ENCODE results near the gene SHMT2.

The SHMT2 gene

DNA sequence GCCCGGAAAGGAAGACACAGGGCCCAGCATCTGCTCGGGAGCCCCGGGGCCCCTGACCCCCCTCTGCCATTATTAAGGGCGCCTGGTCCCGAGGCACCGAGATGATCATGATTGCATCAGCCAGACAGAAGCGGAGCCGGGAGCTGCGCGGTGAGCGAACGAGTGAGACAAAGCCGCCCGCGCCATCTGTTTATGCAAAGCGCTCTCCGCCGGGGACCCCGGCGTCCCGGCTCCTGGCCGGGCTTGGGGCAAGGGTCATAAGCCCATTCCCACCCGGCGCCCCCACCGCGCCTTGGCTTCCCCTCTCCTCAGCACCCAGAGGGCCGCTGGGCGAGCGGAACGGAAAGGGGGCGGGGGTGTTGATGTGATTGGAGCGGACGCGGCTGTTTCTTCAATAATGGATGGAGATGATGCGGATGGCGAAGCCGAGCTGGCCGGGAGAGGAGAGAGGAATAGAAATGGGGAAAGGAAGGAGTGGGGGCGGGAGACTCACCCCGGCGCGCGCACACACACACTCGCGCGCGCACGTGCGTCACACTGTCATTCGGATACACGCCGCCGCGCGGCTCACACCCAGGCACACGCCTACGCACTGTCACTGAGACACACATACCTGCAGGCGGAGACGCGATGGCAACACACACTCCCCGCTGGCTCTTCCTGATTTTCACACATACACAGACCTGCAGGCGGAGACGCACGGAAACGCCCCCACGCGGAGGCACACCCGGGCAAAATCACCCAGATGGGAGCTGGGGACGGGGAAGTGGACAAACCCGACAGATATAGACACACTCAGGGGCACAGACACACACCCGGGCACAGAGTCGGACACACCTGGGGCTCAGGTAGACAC, 10.8 kb downstream of the SHMT2 start:
- peak; percentile 82 for DNase-seq (ENCODE audit: low spot score)

DNA sequence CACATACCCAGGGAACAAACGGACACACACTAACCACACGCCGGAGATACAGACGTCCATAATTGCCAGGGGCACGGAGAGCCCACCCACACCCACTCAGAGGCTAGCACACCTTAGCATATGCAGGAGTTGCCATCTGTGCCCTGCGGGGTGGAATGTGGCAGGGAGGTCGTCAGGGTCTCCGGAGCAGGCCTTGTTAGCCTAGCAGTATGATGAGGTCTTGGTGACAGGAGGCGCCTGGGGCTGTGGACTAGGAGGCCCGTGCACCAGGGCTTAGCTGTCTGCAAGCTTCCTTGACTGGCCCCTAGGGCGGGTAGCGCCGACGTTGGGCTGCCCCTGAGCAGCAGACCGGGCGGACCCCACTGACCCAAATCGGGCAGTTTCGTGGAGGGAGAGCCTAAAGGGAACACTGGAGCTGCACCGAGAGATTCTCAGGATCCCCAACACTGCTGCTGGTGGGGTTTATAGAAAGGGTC, 11.5 kb downstream of the SHMT2 start:
- peak; percentile 48 for DNase-seq (ENCODE audit: low spot score)

GRCh38 chr12:57241402-57242310, 12.1 kb downstream of the SHMT2 start:
- DNase-seq (ENCODE audit: low spot score): no peak

DNA sequence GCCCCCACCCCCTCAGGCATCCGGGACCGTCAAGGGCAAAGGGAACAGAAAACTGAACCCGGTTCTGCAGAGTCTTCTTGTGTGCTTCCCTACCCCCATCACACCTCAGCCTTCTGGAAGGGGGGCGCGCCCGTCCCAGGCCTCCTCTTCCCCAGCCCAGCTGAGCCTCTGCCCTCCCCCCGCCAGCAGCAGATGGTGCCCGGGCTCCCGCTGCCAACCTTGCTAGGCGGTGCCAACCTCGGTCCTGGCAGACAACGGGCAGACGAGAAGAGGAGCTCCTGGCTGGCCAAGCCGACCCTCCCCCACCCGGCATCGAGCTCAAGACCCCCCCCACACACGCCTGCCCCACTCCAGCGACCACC, 12.8 kb downstream of the SHMT2 start:
- no peak for DNase-seq (ENCODE audit: low spot score)

- peak; percentile 60 for DNase-seq (ENCODE audit: low spot score)
Observed at GRCh38 chr12:57242691-57243454, 13.4 kb downstream of the SHMT2 start.

- DNase-seq (ENCODE audit: low spot score): peak; percentile 86
Observed at GRCh38 chr12:57243521-57244311, 14.2 kb downstream of the SHMT2 start.

GRCh38 chr12:57244312-57244696, 14.8 kb downstream of the SHMT2 start:
- DNase-seq (ENCODE audit: low spot score): no peak

DNA sequence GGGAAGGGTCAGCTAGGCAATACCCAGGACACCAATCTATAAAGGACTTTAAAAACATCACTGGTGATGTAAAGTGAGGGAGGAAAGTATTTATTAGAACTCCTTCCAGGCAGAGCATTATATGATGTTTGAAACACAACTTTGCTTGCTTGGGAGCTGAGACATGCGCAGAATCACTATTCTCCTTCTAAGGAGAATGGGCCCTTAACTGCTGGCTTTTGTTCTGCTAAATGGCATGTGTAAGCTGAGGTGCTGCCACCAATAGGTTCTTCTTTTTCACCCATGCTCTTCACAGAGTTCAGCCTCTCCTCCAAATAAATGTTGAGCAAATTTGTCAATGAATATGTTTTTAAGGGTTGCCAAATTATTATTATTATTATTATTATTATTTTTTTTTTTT, 17.5 kb downstream of the SHMT2 start:
- no peak for DNase-seq (ENCODE audit: low spot score)

DNA sequence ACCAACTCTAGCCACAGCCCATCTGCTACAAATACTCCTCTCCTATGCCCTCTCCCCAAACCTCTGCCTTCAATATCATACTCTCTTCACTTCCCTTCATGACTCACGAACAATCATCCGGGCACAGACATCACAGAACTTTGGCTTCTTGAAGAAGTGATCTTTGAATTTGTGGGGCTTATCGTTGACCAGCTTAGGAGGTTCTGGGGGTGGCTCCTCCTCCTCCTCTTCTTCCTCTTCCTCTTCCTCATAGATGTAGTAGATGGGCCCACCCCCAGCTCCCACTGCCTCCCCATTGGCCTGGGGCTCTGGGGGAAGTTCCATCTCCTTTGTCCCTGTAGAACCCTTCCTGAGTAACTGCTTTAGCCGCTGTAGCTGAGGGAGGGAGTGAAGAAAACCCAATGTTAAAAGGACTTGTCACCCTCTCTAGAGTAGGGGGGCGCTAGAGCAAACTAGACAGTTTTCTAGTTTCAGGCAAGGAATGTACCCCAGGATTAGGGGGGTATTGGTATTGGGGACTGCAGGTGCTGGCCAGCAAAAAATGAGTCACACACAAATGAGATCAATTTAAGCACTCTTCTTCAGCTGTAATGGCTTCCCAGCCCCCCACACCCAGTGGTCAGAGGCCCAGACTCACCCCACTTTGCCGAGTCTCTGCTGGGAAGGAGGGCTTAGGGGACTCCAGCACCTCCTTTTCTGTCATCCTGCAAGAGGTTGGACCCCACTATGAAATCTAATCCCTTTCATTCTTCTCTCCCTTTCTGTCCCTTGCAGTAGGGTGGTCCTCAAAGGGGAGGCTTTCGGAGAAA, 19.6 kb downstream of the SHMT2 start:
- no peak for DNase-seq (ENCODE audit: low spot score)

- DNase-seq (ENCODE audit: low spot score): no peak
Observed at GRCh38 chr12:57250541-57250940, 21.0 kb downstream of the SHMT2 start.

GRCh38 chr12:57250956-57251355, 21.4 kb downstream of the SHMT2 start, which contains the start of gene STAC3:
STAC3 (minus strand) TSS chr12:57251187; CDS start chr12:57249636, 1,551 bp downstream.
- DNase-seq (ENCODE audit: low spot score): no peak

DNA sequence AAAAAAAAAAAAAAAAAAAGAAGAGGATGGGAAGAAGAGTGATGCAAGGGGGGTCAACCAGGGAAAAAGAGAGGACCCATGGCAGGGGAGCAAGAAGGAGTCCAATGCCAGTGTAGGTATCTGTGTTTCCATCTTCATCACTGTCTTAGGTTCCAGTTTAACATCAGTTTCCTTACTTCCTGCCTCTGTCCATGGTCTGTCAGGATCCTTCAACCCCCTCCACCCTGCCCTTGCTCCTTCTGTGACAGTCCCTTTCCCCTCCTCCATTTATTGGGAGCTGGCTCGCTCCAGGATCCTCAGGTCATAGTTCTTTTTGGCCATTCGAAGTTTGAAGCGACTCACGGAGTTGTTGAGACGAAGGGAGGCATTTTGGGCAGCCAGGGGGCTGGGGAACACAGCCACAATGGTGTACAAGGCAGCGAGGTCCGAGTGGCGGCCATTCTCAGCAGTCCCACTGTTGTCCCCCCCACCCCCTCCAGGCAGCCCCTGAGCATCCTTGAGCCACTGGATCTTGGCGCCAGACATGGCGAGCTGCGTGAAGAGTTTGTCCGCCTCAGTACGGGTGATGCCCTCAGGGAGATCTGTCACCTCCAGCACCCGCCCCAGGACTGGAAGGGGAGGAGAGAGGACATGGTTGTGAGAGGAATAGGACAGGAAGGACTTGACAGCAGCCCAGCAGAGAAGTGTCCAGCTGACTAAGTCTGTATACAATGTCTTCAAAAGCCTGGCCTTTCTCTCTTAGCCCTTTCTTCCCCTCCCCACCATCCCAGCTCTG, 25.2 kb downstream of the SHMT2 start:
- DNase-seq (ENCODE audit: low spot score): no peak

- no peak for DNase-seq (ENCODE audit: low spot score)
Observed at GRCh38 chr12:57255916-57256315, 26.4 kb downstream of the SHMT2 start.

DNA sequence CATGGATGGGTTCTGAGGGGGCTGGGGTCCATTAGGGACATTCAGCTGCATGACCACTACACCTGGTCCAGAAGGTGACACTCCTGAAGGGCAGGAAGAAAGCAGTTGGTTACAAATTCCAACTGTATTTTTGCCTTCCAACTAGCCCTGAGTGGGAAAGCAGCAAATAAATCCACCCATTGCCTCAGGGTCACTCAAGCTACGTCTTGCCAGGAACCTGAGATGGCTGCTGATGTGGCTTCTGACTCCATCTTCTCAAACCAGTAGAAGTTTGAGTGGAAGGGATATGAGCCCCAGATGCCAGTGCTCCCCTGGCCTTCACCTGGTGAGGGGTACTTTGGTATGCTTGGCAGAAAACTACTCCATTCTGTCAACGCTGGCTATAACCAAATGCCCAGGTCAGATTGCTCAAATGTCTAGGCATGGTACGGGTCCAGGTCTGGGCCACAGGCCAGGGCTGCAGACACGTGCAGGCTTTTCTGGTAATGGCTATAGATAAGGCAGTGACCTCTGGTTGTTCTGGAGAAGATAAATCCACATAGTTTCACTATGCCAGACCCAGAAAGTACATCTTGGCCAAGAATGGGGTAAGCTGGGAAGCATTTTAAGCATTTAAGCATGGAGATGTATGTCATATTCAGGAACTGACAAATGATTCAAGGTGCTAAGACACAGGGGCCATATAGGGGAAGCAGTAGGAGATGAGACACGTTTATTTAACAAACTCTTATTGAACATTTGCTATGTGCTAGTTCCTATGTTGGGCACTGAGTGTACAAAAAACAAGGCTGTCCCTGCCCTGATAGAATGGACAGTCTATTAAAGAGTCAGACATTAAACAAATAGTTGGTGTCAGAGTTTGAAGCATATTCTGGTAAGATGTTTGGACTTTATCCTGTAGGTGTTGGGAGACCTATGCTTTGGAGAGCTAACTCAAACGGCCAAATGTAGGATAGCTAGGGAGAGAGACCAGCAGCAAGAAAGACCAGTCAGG, 29.8 kb downstream of the SHMT2 start:
- no peak for DNase-seq (ENCODE audit: low spot score)

GRCh38 chr12:57260366-57260765, 30.9 kb downstream of the SHMT2 start:
- DNase-seq (ENCODE audit: low spot score): no peak

DNA sequence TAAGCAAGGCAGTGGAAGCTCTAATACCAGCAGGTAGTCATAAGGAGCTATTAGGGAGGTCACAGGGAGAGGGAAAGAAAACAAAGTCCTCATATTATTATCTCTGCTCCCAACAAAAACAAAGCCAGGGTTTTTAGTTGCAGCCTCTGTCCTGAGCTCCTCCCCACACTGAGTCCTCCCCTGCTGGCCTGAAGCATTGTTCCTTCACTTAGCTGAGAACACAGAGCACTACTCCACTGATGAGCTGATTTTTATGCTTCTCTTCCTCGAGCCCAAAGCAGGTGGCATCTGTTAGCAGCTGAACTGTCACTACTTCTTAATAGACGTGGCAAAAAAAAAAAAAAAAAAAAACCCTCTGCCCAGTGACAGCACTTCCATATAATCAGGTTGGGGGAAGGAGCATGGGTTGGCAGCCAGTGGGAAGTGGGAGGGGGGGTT, 31.9 kb downstream of the SHMT2 start:
- DNase-seq (ENCODE audit: low spot score): no peak

DNA sequence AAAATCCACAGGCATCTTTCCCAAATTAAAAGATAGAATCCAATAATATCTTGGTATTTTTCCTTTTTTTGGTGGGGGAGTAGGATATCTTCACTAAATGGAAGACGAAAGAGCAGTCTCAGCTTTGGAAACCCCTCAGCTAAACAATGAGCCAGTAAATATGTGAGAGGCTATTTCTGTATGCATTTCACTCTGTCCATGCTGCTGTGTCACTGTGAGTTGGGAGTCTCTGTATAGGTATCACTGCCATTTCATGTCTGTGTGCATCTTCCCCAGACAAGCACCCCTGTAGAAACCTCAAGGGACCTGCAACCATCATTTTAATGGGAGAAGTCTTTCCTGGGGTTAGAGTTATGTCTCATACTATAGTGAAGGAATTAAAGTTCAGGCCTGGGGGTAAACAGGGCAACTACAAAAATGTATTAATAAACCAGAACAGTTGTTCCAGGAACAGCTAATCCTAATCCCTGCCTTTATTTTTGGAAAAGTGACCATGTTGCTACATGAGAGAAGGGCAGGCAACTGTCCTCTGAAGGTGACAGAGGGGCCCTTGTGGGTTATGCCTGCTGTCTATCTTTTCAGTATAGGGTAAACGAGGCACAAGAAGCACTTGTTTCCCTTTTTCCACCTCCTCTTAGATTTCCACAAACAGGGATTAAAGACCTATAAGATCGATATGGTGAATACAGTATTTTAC, 32.8 kb downstream of the SHMT2 start:
- DNase-seq (ENCODE audit: low spot score): no peak

- DNase-seq (ENCODE audit: low spot score): no peak
Observed at GRCh38 chr12:57263096-57263495, 33.6 kb downstream of the SHMT2 start.
